WTC11 (cell line): ENCODE measurements around the gene GNAZ. TPM values are rescaled to one million over a fixed set of nuclear protein-coding genes. Genes with fewer than 3 reads are reported as not detected.

Source experiments
- ATAC-seq: fragments of 200-7000 bp; cut with Tn5 transposase; 2 replicates; pipeline ENCODE4 v1.10.0; 2021; ENCODE audit warnings: mild to moderate bottlenecking, moderate library complexity
- CTCF ChIA-PET: fragments of 300-600 bp; sonication (Branson Sonifier 250); formaldehyde crosslinking; loops from one replicate; lab custom pipeline; 2021; ENCODE audit warnings: antibody characterized with exemption; lab: Charles Lee
- POLR2A ChIA-PET: fragments of 350-600 bp; sonication (Branson Sonifier 250); formaldehyde crosslinking; loops from one replicate; lab custom pipeline; 2021; ENCODE audit warnings: antibody characterized with exemption; lab: Charles Lee
- DNase-seq: peaks from one replicate; pipeline ENCODE4 v3.0.0; 2021; ENCODE audit warnings: low spot score
- H3K27ac Mint-ChIP-seq: 2 replicates; pipeline ENCODE4 v1.8.0; 2021; ENCODE audit warnings: mixed read lengths
- H3K27me3 Mint-ChIP-seq: 2 replicates; pipeline ENCODE4 v1.8.0; 2021; ENCODE audit warnings: low read depth, mild to moderate bottlenecking, moderate library complexity, mixed read lengths
- H3K36me3 Mint-ChIP-seq: 2 replicates; pipeline ENCODE4 v1.8.0; 2021; ENCODE audit warnings: mixed read lengths
- H3K4me1 Mint-ChIP-seq: 2 replicates; pipeline ENCODE4 v1.8.0; 2022; ENCODE audit warnings: mixed read lengths
- H3K4me3 Mint-ChIP-seq: 2 replicates; pipeline ENCODE4 v1.8.0; 2021; ENCODE audit warnings: mild to moderate bottlenecking, moderate library complexity, mixed read lengths
- H3K9me3 Mint-ChIP-seq: 2 replicates; pipeline ENCODE4 v1.8.0; 2021; ENCODE audit warnings: mixed read lengths
- ELF4 ChIP-seq: sonication (generic); formaldehyde crosslinking; IDR thresholded peaks from 2 replicates; pipeline ENCODE4 v1.8.1; 2022; ENCODE audit warnings: low read depth, mild to moderate bottlenecking, moderate library complexity, missing genetic modification reagents
- ETV6 ChIP-seq: sonication (generic); formaldehyde crosslinking; IDR thresholded peaks from 2 replicates; pipeline ENCODE4 v1.8.1; 2022; ENCODE audit warnings: mild to moderate bottlenecking, missing genetic modification reagents
- FOXK1 ChIP-seq: sonication (generic); formaldehyde crosslinking; IDR thresholded peaks from 2 replicates; pipeline ENCODE4 v1.8.0; 2022; ENCODE audit warnings: mild to moderate bottlenecking, moderate library complexity, missing genetic modification reagents
- JAZF1 ChIP-seq: fragments of 250-450 bp; sonication (Bioruptor Pico); IDR thresholded peaks from 2 replicates; pipeline ENCODE4 v1.9.0; 2021; ENCODE audit warnings: moderate library complexity, mild to moderate bottlenecking, inconsistent platforms
- SMAD3 ChIP-seq: sonication (generic); formaldehyde crosslinking; IDR thresholded peaks from 2 replicates; pipeline ENCODE4 v1.8.0; 2022; ENCODE audit warnings: missing genetic modification reagents, mild to moderate bottlenecking, borderline replicate concordance
- SMAD4 ChIP-seq: sonication (generic); formaldehyde crosslinking; IDR thresholded peaks from 2 replicates; pipeline ENCODE4 v1.8.0; 2022; ENCODE audit warnings: mild to moderate bottlenecking, missing genetic modification reagents
- SOX15 ChIP-seq: fragments of 250-450 bp; sonication (Bioruptor Pico); IDR thresholded peaks from 2 replicates; pipeline ENCODE4 v1.9.0; 2021; ENCODE audit warnings: mild to moderate bottlenecking
- TEAD4 ChIP-seq: sonication (generic); formaldehyde crosslinking; IDR thresholded peaks from 2 replicates; pipeline ENCODE4 v1.8.0; 2022; ENCODE audit warnings: mild to moderate bottlenecking, missing genetic modification reagents
- ZNF121 ChIP-seq: sonication (generic); formaldehyde crosslinking; IDR thresholded peaks from 2 replicates; pipeline ENCODE4 v1.8.0; 2023; ENCODE audit warnings: missing genetic modification reagents
- ZNF219 ChIP-seq: sonication (generic); formaldehyde crosslinking; IDR thresholded peaks from 2 replicates; pipeline ENCODE4 v1.8.0; 2023; ENCODE audit warnings: missing genetic modification reagents, mild to moderate bottlenecking, borderline replicate concordance
- ZNF232 ChIP-seq: sonication (generic); formaldehyde crosslinking; IDR thresholded peaks from 2 replicates; pipeline ENCODE4 v1.8.0; 2022; ENCODE audit warnings: mild to moderate bottlenecking, missing genetic modification reagents
- ZNF671 ChIP-seq: fragments of 250-450 bp; sonication (Bioruptor Pico); IDR thresholded peaks from 2 replicates; pipeline ENCODE4 v1.8.0; 2021; ENCODE audit warnings: mild to moderate bottlenecking
- total RNA-seq: library from RNA; stranded (reverse); gene quantifications from 3 replicates; pipeline ENCODE4 v1.2.3, GENCODE V29; 2021
- TF ChIP-seq, protein P1 (sequence below): fragments of 250-450 bp; sonication (Bioruptor Pico); IDR thresholded peaks from 2 replicates; pipeline ENCODE4 v1.9.0; 2021; ENCODE audit warnings: mild to moderate bottlenecking, borderline replicate concordance
- TF ChIP-seq, protein P2 (sequence below): fragments of 250-450 bp; sonication (Bioruptor Pico); IDR thresholded peaks from 2 replicates; pipeline ENCODE4 v2.1.2; 2022; ENCODE audit warnings: mild to moderate bottlenecking, moderate library complexity
- TF ChIP-seq, protein P3 (sequence below): sonication (generic); formaldehyde crosslinking; IDR thresholded peaks from 2 replicates; pipeline ENCODE4 v1.8.0; 2022; ENCODE audit warnings: mild to moderate bottlenecking, missing genetic modification reagents
- TF ChIP-seq, protein P4 (sequence below): sonication (generic); formaldehyde crosslinking; IDR thresholded peaks from 2 replicates; pipeline ENCODE4 v1.8.1; 2023; ENCODE audit warnings: mild to moderate bottlenecking, missing genetic modification reagents

Gene GNAZ
- total RNA-seq, 1 experiment from 2014 or later, result 9.9 TPM

DNA sequence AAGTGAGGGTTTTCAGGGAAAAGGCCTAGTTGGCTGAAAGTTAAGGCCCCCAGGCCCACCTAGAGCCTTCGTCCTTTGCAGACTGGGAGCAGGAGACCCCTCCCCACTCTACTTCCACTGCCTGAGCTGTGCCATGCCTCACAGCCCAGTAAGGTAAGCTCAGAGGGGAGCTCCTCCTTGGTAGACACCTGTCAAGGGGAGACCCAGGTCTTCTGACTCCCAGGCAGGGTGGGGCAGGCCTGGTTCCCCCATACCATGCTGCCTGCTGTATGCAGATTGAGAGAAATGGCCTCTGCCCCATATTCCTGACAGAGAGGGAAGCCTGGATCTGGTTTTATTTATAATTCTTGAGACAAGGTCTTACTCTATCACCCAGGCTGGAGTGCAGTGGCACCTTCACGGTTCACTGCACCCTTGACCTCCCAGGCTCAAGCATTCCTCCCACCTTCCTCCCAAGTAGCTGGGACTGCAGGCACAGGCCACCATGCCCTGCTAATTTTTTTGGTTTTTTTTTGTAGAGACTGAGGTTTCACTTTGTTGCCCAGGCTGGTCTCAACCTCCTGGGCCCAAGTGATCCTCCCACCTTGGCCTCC, 75.7 kb downstream of the GNAZ start:
- Mint-ChIP-seq H3K27me3 (peaks cover 36% of the 10 kb centered on the region), H3K4me3 (peak overlapping the region; percentile 73), H3K27ac (no peak overlapping the region), H3K4me1 (peaks cover 43% of the 10 kb centered on the region), H3K9me3 (no peaks in the 10 kb centered on the region), H3K36me3 (no peaks in the 10 kb centered on the region)
- DNase-seq, result no peak
- ChIA-PET CTCF (interaction anchor here (1.2 to 6.0 kb wide), 6 partner anchors 11 to 376 kb away, joined by 3 to 60 read pairs (median 8); no protein-coding TSS in a partner anchor), POLR2A (interaction anchor here (1.7 kb wide), 1 partner anchor 10 kb away, joined by 4 read pairs; no protein-coding TSS in a partner anchor)
- ATAC-seq, result no peak
- TF ChIP-seq, protein P1, sequence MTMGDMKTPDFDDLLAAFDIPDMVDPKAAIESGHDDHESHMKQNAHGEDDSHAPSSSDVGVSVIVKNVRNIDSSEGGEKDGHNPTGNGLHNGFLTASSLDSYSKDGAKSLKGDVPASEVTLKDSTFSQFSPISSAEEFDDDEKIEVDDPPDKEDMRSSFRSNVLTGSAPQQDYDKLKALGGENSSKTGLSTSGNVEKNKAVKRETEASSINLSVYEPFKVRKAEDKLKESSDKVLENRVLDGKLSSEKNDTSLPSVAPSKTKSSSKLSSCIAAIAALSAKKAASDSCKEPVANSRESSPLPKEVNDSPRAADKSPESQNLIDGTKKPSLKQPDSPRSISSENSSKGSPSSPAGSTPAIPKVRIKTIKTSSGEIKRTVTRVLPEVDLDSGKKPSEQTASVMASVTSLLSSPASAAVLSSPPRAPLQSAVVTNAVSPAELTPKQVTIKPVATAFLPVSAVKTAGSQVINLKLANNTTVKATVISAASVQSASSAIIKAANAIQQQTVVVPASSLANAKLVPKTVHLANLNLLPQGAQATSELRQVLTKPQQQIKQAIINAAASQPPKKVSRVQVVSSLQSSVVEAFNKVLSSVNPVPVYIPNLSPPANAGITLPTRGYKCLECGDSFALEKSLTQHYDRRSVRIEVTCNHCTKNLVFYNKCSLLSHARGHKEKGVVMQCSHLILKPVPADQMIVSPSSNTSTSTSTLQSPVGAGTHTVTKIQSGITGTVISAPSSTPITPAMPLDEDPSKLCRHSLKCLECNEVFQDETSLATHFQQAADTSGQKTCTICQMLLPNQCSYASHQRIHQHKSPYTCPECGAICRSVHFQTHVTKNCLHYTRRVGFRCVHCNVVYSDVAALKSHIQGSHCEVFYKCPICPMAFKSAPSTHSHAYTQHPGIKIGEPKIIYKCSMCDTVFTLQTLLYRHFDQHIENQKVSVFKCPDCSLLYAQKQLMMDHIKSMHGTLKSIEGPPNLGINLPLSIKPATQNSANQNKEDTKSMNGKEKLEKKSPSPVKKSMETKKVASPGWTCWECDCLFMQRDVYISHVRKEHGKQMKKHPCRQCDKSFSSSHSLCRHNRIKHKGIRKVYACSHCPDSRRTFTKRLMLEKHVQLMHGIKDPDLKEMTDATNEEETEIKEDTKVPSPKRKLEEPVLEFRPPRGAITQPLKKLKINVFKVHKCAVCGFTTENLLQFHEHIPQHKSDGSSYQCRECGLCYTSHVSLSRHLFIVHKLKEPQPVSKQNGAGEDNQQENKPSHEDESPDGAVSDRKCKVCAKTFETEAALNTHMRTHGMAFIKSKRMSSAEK (CRISPR knock-in tag), result no peak

DNA sequence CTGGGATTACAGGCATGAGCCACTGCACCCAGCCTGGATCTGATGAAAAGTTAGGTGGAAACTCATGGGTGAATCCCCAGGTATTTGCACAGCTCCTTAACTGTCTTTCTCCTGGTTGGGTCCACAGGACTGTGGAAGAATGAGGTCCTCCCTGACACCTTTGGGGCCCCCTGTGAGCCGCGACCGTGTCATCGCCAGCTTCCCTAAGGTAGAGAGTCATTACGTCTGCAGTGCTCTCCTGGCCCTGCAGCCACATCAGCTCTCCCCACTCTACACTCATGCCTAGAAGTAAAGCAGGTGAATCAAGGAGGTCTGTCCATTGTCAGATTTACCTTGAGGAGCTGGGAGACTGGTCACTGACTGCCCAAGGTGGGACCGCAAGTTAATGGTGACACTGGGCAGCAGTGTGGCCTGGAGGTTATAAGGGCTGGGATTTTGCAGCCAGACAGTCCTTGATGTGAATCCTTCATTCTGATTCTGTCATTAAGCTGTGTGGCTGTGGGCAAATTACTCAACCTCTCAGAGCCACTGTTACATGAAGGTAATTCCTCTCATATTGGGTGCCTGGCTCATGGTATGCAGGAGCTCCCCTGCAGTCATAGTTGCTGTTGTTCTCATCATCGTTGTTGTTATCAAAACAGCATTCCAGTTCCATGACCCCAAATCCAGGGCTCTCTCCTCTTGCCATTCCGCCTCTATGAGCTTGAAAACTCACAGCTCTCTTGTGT, 76.3 kb downstream of the GNAZ start:
- Mint-ChIP-seq H3K4me3 (peak overlapping the region; percentile 73), H3K9me3 (no peaks in the 10 kb centered on the region), H3K36me3 (no peaks in the 10 kb centered on the region), H3K27ac (no peak overlapping the region), H3K27me3 (peaks cover 32% of the 10 kb centered on the region), H3K4me1 (peaks cover 42% of the 10 kb centered on the region)
- ATAC-seq, result no peak
- ChIA-PET CTCF (interaction anchor here (1.9 to 6.0 kb wide), 2 partner anchors 10 to 187 kb away, joined by 6 to 60 read pairs; no protein-coding TSS in a partner anchor), POLR2A (no interaction called here)
- DNase-seq, result no peak
- TF ChIP-seq ZNF121 (CRISPR knock-in tag), result no peak
- TF ChIP-seq ETV6 (CRISPR knock-in tag), result no peak
- TF ChIP-seq SMAD4 (CRISPR knock-in tag), result no peak
- no peak for TF ChIP-seq SMAD3 (CRISPR knock-in tag)
- no peak for TF ChIP-seq TEAD4 (CRISPR knock-in tag)
- no peak for TF ChIP-seq ZNF232 (CRISPR knock-in tag)
- no peak for TF ChIP-seq SOX15
- no peak for TF ChIP-seq ZNF671 (CRISPR knock-in tag)
- no peak for TF ChIP-seq FOXK1
- TF ChIP-seq JAZF1 (CRISPR knock-in tag), result no peak
- no peak for TF ChIP-seq ELF4 (CRISPR knock-in tag)
- TF ChIP-seq, protein P2, sequence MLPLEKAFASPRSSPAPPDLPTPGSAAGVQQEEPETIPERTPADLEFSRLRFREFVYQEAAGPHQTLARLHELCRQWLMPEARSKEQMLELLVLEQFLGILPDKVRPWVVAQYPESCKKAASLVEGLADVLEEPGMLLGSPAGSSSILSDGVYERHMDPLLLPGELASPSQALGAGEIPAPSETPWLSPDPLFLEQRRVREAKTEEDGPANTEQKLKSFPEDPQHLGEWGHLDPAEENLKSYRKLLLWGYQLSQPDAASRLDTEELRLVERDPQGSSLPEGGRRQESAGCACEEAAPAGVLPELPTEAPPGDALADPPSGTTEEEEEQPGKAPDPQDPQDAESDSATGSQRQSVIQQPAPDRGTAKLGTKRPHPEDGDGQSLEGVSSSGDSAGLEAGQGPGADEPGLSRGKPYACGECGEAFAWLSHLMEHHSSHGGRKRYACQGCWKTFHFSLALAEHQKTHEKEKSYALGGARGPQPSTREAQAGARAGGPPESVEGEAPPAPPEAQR (CRISPR knock-in tag), result no peak
- TF ChIP-seq, protein P3, sequence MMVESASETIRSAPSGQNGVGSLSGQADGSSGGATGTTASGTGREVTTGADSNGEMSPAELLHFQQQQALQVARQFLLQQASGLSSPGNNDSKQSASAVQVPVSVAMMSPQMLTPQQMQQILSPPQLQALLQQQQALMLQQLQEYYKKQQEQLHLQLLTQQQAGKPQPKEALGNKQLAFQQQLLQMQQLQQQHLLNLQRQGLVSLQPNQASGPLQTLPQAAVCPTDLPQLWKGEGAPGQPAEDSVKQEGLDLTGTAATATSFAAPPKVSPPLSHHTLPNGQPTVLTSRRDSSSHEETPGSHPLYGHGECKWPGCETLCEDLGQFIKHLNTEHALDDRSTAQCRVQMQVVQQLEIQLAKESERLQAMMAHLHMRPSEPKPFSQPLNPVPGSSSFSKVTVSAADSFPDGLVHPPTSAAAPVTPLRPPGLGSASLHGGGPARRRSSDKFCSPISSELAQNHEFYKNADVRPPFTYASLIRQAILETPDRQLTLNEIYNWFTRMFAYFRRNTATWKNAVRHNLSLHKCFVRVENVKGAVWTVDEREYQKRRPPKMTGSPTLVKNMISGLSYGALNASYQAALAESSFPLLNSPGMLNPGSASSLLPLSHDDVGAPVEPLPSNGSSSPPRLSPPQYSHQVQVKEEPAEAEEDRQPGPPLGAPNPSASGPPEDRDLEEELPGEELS (CRISPR knock-in tag), result no peak
- no peak for TF ChIP-seq ZNF219 (CRISPR knock-in tag)
- TF ChIP-seq, protein P4, sequence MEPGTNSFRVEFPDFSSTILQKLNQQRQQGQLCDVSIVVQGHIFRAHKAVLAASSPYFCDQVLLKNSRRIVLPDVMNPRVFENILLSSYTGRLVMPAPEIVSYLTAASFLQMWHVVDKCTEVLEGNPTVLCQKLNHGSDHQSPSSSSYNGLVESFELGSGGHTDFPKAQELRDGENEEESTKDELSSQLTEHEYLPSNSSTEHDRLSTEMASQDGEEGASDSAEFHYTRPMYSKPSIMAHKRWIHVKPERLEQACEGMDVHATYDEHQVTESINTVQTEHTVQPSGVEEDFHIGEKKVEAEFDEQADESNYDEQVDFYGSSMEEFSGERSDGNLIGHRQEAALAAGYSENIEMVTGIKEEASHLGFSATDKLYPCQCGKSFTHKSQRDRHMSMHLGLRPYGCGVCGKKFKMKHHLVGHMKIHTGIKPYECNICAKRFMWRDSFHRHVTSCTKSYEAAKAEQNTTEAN (CRISPR knock-in tag), result no peak
